Activated CD8-positive, alpha-beta memory T cell treated with anti-CD3 and anti-CD28 coated beads for 24 hours (primary cell): ENCODE results near the gene MBP.
"Not testable (repeated sequence)": the region's sequence is repeated elsewhere in the genome, so short reads cannot be mapped to it uniquely, and the experiment has no call there.

Source experiments
- DNase-seq: peaks from one replicate; pipeline ENCODE4 v3.0.0-alpha.2; 2020

MBP gene

DNA sequence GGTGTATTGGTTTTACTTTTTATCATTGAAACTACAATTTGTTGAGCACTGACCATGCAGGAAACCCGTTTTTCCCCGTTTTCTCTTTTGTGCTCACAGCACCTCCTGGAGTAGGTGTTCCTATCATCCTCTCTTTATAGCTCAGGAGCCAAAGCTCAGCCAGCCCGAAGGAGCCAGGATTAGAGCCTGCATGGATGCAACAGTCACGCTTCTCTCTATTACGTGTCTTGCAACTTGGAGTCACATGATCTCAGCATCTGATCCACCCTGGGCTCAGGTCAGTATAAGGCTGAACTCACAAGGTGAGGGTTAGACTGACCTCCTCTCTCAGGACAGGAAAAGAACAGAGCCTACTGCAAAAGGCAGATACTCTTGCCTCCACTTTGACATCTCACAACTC, 150.5 kb downstream of the MBP start:
- DNase-seq, result no peak

DNA sequence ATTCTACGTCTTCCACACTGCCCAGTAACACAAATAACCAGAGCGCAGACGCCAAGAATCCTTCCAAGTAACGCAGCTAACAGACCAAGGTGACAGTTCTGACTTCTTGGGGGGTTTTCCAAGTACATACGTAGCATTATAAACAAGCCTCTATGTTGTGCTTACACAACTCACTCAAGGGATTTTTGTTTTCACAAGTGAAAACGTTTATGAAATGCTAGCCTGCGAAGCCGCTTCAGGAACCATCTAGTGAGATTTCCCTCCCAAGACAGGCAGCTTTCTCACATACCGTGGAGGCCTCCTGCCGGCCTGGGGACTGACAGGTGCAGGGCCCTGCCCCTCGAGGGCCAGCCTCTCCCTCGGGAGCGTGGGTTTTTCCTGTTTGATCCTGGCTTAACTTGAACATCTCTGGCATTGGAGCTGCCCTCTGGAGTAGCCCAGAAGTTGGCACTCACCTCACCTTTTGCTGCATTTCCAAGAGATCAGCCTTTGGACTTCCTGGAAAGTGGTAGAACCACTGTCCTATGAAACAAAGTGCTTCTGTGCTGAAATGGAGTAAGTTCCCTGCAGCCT, 151.1 kb downstream of the MBP start:
- DNase-seq, result peak; percentile 43

DNA sequence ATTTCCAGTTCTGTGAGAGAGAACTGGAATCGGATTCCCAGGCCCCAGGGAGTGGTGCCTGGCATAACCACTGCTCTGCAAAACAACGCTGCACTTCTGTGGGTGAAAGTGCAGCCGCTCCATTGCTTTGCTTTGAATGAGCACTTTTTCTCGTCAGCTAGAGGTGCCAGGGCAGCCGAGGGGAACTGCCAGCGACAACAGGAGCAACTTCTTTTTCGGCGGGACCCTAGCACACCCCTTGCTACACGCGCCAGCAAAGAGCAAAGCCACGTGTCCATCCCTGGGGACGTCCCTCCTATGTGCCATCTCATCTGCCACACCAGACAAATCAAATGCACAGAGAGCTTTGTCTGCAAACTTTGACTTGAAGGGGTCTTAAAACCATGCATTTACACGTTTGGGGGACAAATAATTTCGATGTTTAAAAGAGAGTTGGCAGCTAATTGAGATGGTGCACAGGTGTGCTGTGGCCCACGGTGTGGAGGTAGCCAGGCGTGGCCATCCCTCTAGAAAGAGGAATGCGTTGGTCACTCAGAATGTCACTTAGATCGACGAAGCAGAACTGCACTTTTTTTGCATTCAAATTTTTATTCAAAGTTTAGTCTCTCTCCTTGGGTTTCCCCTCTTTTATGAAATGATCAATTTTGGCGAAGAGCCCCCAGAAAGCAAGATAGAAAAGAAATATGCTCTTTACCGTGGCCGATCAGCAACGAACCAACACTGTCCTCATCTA, 151.8 kb downstream of the MBP start:
- DNase-seq, result peak; percentile 49

DNA sequence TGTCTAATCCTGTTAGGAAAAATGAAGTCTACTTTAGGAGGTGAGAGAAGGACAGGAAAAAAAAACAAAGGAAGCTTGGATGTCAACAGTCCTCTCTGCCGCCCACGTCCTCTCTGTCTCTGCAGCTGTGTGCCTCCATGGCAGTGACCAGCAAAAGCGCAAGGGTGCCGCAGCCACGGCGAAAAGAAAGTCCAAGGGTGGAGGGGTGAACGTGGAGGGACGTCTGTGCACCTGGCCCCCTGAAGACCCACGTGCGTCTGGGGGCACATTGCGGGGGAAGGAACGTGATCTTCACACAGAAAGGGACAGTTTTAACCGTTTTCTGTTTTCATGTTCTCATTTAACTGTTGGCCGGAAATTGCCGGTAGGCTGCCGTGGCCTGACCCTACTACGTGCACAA, 152.7 kb downstream of the MBP start:
- DNase-seq, result peak; percentile 35

DNA sequence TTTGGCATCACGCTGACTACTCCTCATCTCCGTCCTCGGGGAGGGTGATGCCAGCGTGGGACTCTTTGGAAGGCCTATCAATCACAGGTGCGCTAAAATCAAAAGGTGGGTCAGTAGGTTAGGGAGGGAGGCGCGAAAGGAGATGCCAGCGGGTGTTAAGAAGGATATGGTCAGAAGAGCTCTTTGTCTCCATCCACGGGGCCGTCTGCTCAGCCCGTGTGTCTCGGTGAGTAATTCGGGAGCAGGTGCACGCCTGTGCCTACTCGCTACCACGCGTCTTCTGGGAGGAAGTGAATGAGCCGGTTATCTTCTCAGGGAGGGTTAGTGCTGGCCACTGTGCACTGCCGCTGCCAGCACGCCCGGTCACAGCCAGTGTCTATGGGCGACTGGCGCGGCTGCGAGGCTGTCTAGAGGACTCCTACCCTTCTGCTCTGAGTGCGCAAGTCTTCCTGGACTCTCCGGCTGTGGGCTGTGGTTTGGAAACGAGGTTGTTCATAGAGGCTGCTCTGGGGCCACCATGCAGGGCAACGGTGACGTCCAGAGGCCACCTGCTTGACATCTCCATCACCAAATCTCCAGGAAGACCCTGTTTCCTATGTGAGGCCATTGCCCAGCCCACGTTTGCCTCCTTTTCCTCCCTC, 153.4 kb downstream of the MBP start:
- peak; percentile 45 for DNase-seq

DNA sequence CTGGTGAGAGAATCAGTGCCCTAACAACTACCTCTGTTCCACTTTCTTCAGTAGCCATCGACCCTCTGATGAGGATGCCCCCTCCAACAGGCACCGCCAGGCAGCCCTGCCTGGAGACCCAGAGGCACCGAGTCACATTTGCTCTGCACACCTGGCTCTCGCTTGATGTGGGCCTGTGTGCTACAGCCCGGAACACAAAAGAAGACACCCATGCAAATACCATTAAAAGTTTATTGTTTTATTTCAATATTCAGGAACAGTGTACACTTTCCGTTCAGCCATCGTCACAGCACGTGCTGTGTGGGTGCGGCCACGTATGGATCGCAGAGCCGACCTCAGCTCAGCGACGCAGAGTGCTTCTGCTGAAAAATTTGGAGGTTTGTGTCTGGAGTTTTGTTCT, 154.0 kb downstream of the MBP start:
- DNase-seq, result peak; percentile 38

DNA sequence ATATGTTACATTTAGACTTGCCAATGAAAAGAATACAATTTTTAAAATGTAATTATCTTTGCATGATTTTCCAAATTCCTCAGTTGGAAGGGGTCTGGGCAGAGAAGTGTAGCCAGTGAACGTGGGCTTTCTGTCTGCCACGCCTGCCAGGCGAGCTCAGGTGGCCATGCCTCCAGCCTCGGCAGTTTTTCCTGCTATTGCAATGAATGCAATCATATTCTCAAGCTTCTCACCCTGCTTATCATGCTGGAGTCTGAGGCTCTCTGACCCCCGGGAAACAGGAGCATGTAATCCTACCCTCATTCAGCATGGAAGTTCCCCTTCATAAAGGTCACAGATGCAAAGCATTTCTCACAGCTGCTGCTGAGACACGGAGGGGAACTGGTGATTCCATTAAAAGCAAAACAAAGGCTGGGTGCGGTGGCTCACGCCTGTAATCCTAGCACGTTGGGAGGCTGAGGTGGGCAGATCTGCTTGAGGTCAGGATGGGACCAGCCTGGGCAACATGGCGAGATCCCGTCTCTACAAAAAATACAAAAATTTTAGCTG, 154.8 kb downstream of the MBP start:
- DNase-seq, result no peak

DNA sequence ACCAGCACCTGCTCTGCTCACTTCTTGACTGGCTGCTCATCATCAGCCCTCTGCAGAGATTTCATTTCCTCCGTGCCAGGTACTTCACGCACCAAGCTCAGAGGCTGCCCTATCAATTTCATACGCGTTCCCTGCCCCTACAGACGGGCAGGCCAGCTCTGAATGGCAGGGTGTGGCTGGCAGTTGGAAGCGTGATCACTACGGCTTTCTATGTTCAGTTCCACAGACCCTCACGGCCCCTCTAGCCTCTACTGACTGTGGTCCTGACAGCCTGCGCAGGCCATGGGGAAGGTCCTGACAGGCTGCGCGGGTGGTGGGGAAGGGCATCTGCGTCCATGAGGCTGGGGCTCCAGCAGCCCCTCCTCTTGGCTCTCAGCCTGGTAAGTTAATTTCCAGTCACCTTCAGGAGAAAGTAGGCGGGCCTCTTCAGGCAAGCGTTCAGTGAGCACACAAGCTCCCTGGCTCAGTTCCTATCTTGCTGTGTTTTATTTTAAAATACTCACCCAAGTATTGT, 155.4 kb downstream of the MBP start:
- DNase-seq, result peak; percentile 35

DNA sequence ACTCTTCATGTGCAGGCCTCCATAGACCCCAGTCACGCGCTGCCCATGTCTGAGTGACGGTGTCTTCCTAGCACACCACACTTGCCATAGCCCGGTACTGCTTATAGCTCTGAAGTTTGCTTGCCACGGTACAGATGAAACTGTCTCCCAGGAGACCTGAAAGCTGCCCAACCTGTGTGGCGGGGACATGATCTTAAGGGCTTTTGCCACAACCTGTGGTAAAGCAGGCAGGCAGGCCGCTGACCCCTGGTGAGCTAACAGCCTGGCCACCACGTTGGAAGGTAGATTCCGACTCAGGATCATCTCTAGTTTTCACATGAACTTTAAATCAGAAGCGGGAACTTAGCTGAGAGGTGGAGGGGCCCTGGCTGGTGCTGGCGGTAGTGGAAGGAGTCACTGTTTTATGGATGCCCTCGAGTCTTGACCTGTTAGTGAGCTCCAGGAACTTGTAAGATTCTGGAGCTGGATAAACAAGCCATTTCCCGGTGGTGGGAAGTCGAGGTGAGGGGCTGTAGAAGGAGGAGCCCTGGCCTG, 156.9 kb downstream of the MBP start:
- peak; percentile 28 for DNase-seq

DNA sequence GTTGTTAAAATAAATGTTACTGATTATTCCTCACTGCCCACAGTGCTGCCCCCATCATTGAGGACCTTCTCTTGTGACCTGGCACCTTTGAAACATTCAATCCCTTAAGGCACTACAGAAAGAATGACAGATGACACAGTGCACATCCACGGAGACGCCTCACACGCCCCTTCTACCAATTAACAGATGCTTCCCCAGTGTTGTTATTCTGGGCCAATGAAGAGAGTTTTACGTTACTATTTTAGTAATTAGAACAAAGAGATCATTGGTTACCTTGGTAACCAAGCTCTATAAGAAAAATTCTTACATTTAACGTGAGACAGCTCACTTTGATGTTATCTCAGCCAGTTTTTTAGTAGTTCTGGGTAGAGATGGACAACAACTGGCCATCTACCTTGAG, 158.2 kb downstream of the MBP start:
- DNase-seq, result no peak

DNA sequence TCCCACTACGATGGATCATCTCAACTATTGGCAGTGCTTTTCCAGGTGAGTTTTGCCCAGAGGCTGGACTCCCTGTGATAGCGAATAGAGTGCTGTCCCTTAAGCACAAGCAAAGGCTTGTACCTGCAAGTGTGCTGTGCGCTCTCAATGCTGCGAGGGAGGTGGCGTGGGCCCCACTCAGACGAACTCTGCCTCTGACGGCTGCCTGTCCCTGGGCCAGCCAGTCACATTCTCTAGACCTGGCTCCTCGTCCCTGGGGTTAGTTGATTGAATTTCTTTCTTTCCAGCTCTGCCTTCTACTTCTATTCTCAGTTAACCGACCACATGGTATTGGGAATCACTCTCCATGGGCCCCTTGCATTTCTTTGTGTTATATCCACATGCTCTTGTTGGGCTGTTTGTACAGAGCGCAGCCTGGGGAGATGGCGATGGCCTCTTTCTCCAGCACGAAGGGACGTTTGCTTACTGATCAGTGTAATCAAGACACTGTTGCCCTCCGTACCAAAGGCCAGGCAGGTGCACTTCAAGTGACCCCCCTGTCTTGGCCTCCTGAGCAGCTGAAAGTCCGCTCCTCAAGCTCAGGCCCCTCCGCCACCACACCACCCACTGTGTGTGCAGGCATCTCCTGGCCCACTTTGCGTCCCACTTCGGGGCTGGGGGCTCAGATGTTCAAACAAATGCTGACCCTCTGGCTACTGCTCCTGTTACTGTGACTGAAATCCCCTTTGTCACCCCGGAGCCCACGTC, 158.9 kb downstream of the MBP start:
- DNase-seq, result peak; percentile 47

DNA sequence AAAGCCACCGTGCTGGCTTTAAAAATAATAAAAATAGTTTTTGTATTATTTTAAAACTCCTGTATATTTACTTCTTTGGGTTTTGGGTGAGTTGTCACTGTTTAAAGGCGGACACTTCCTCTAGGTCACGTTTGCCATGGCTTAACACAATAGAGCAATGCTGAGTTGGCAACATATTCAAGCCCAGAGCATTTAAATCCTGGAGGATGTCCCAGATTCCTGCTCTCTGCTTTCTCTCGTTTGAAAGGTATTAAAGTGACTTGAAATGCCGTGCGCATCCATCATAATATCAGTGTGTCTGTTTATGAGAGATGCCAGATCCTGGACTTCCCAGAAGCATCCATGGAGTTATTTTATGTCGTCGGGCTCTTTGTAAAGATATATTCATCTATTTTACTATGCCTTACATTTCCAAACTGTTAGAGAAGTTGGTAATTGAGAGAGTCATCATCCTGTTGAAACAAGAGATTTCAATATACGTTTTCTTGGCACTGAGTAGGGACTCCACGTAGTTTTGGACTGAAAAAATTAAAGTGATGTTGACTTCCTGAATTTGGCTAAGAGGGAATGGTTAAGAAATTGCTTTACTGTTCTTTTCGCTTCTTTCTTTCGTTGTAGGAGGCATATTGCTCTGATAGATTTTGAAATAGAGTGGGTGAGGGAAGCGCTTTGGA, 159.6 kb downstream of the MBP start:
- no peak for DNase-seq

DNA sequence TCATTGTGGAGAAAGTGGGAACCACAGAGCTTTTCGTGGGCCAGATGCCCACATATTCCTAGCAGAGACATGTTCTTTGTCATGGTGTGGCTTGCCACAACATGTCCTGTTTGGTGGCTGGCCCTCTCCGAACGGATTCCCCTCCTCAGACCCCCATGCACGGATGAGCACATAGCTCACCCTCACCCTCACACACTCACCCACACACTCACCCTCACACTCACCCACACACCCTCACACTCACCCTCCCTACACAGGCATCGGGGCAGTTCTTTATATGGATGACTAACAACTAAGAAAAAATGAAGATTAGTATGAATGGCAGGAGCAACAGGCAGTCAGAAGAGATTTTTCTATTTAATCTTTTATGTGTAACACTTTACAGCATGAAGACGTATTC, 160.3 kb downstream of the MBP start:
- peak; percentile 28 for DNase-seq

DNA sequence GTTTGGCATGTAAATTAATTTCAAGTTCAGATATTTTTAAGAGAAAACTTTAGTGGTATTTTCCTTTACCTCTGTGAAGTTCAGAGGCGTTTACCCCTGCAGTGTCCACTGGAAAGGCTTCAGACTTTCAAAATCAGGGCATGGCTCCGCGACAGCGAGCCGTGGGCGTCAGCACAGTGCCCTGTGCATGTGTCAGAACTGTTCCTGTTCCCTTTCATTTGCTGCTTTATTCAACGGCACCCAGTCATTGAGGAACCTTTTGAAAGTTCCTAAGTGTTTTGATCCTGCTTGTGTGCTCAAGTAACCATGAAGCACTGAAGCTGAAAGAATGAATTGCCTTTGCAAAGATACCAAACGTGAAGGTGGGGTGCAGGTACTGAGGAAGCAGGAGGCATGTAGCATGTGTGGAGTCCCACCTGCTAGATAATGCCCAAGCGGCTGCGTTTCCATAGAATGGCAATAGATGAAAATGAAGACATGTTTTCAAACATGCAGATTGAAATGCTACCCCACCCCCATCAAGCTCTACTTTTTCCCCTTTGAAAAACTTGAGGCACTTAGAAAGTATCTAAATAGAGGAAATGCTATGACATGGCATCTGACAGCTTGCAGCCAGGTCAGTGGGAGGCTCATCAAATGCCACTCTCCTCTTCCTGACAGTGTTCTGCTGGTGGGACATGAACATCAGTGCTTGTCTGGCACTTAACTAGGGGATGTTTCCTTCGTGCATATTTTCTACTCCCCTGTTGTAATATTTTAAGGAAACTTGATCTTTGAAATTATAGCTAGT, 161.6 kb downstream of the MBP start:
- peak; percentile 46 for DNase-seq

DNA sequence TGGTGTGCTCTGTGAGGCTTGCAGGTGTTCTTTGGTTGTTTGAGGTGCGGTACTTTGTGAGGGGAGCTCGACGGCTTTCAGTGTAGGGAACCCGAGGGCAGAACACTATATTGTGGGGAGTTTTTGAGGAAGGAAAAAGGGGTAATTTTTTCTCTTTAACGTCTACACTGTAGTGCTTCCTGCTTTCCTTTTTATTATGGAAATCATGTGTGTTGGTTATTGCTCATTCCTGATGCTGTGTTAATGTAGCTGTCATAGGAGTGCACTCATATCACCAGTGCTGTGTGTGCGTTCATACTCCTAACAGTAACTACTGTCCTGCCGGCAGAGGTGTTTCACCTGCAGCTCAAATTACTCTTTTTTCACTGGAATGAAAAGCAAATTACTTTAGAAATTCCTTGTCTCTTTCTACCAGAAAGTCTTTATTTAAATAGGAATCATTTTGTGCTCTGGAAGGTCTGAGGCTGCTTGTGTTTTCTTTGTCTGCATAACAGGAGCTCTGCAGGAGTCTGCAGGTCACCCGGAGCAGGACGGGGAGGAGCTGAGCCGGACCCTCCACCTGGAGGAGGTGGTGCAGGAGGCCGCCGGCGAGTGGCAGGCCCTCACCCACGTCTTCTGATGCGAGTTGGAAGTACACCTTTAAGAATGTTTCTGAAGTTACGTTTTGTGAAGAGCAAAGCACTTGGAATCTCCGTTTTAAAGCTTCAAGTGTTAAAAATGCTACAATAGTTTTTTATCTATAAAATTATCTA, 164.7 kb downstream of the MBP start:
- peak; percentile 26 for DNase-seq

DNA sequence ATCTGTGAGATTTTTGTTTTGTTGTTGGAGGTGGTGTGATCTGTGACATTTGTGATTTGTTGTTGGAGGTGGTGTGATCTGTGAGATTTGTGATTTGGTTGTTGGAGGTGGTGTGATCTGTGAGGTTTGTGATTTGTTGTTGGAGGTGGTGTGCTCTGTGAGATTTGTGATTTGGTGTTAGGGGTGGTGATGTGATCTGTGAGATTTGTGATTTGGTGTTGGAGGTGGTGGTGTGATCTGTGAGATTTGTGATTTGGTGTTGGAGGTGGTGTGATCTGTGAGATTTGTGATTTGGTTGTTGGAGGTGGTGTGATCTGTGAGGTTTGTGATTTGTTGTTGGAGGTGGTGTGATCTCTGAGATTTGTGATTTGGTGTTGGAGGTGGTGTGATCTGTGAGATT, 165.3 kb downstream of the MBP start:
- not testable (repeated sequence) for DNase-seq

DNA sequence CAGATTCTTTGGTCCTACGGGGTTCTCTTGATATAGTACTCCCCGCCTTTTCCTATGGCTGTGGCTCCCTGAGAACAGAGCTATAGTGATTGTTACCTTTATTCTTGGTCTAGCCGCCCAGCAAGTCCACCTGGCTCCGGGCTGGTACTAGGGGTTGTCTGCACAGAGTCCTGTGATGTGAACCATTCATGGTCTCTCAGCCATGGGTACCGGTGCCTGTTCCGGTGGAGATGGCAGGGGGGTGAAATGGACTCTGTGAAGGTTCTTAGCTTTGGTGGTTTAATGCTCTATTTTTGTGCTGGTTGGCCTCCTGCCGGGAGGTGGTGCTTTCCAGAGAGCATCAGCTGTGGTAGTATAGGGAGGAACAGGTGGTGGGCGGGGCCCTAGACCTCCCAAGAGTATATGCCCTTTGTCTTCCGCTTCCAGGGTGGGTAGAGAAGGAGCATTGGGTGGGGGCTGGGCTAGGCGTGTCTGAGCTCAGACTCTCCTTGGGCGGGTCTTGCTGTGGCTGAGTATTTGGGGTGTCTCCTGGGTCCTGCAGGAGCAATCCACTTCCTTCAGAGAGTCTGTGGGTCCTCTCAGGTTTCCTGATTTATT, 166.9 kb downstream of the MBP start:
- peak; percentile 49 for DNase-seq

DNA sequence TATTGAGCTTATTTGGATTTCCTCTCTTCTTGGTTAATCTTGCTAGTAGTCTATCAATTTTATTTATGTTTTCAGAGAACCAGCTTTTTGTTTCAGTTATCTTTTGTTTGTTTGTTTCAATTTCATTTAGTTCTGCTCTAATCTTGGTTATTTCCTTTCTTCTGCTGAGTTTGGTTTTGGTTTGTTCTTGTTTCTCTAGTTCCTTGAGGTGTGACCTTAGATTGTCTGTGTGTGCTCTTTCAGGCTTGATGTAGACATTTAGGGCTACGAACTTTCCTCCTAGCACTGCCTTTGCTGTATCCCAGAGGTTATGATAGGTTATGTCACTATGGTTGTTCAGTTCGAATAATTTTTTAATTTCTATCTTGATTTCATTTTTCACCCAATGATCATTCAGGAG, 168.6 kb downstream of the MBP start:
- DNase-seq, result no peak

DNA sequence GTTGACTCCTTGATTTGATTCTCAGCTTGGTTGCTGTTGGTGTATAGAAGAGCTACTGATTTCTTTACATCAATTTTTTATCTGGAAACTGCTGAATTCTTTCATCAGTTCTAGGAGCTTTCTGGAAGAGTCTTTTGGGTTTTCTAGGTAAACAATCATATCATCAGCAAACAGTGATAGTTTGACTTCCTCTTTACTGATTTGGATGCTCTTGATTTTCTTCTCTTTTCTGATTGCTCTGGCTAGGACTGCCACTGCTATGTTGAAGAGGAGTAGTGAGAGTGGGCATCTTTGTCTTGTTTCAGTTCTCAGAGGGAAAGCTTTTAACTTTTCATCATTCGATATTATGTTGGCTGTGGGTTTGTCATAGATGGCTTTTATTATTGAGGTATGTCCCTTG, 169.7 kb downstream of the MBP start:
- no peak for DNase-seq

DNA sequence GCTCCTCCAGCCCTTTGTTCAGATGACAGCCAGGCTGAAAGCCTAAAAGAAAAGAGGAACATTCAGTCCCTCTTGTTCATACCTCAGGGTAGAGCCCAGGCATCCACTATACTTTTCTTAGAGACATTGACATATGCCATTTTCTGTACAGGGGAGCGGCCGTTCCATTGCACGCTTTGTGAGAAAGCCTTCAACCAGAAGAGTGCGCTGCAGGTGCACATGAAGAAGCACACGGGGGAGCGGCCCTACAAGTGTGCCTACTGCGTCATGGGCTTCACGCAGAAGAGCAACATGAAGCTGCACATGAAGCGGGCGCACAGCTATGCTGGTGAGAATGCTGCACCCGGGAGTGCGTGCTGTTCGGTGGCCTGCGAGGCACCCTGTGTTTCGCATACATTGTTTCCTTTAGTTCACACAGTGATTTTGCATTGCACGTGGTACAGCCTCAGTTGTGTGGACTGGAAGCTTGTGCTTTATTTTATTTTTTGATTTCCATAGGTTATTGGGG, 172.0 kb downstream of the MBP start:
- peak; percentile 30 for DNase-seq
